GM12891 (cell line): ENCODE results near the gene ARL8B.

Experiments
- PAX5 ChIP-seq: IDR thresholded peaks from 2 replicates; pipeline ENCODE4 v1.6.1; 2011; ENCODE audit warnings: low read length, moderate library complexity, mild to moderate bottlenecking; ENCODE audit not compliant: insufficient read depth, severe bottlenecking
- POLR2A ChIP-seq: IDR thresholded peaks from 2 replicates; pipeline ENCODE4 v1.6.1; 2011; ENCODE audit warnings: low read depth, low read length, control low read depth
- POLR2AphosphoS5 ChIP-seq: IDR thresholded peaks from 2 replicates; pipeline ENCODE4 v1.6.1; 2011; ENCODE audit warnings: low read depth, low read length, control low read depth

- no peak for TF ChIP-seq POLR2A
- no peak for TF ChIP-seq PAX5
- TF ChIP-seq POLR2AphosphoS5: no peak
These were observed 62.4 kb downstream of the ARL8B start for GRCh38 chr3:5184499-5184898.
